ENCODE results near the gene COL24A1.

Gene COL24A1

GRCh38 chr1:86156566-86157455 lies at the start of gene COL24A1:
TSS of gene COL24A1 (minus strand) at chr1:86156772. CDS start at chr1:86156396, 376 bp downstream.
- no peak for DNase-seq

GRCh38 chr1:86205741-86206140 lies 49.2 kb upstream of the COL24A1 start:
- no peak for DNase-seq

- DNase-seq, result no peak
These were observed 46.2 kb upstream of the COL24A1 start for GRCh38 chr1:86202552-86203340.

- no peak for DNase-seq
These were observed 44.7 kb upstream of the COL24A1 start for GRCh38 chr1:86201311-86201710.

- no peak for DNase-seq
These were observed 44.3 kb upstream of the COL24A1 start for GRCh38 chr1:86200901-86201300.

- no peak for DNase-seq
These were observed 40.8 kb upstream of the COL24A1 start for GRCh38 chr1:86197206-86197855.

- DNase-seq, result no peak
These were observed 38.7 kb upstream of the COL24A1 start for GRCh38 chr1:86195281-86195680.

GRCh38 chr1:86194491-86195034 lies 38.0 kb upstream of the COL24A1 start:
- DNase-seq, result no peak

- DNase-seq, result no peak
These were observed 35.8 kb upstream of the COL24A1 start for GRCh38 chr1:86192417-86192816.

- DNase-seq, result no peak
These were observed 35.4 kb upstream of the COL24A1 start for GRCh38 chr1:86191958-86192357.

- DNase-seq, result no peak
These were observed 34.3 kb upstream of the COL24A1 start for GRCh38 chr1:86190873-86191272.

- DNase-seq, result no peak
These were observed 27.9 kb upstream of the COL24A1 start for GRCh38 chr1:86184426-86184825.

GRCh38 chr1:86183810-86184209 lies 27.2 kb upstream of the COL24A1 start:
- DNase-seq, result no peak

GRCh38 chr1:86176226-86176625 lies 19.7 kb upstream of the COL24A1 start:
- no peak for DNase-seq

GRCh38 chr1:86175756-86176155 lies 19.2 kb upstream of the COL24A1 start:
- DNase-seq, result no peak

- DNase-seq, result no peak
These were observed 13.1 kb upstream of the COL24A1 start for GRCh38 chr1:86169625-86170024.

- DNase-seq, result no peak
These were observed 3.2 kb upstream of the COL24A1 start for GRCh38 chr1:86159800-86160199.

GRCh38 chr1:86155807-86156565 lies 586 bp downstream of the COL24A1 start:
- DNase-seq, result no peak

- DNase-seq, result no peak
These were observed 1.3 kb downstream of the COL24A1 start for GRCh38 chr1:86155051-86155806.

- no peak for DNase-seq
These were observed 2.0 kb downstream of the COL24A1 start for GRCh38 chr1:86154571-86155050.

GRCh38 chr1:86153836-86154235 lies 2.7 kb downstream of the COL24A1 start:
- DNase-seq, result peak; percentile 32

All from suppressor macrophage treated with lipopolysaccharide for 4 hours (primary cell).